Muscle of back (tissue), 11 donors: ENCODE measurements around the gene CCT7. TPM values are rescaled to one million over a fixed set of nuclear protein-coding genes. Genes with fewer than 3 reads are reported as not detected.

ENCODE experiments used
- DNase-seq, 3 donors: peaks; one replicate each; pipeline versions ENCODE4 v3.0.0 to v3.0.0-alpha.2; 2013
- polyA plus RNA-seq, 10 donors: library from polyadenylated mRNA; unstranded; fragments of 120-200 nt; gene quantifications; one replicate each; pipeline ENCODE4 v1.2.1, GENCODE V29; 2013; ENCODE audit not compliant: insufficient read length in 10 of 10

The CCT7 gene
- polyA plus RNA-seq, 10 donors, result 171 to 205 (median 178) TPM

GRCh38 chr2:73266061-73266901, 32.2 kb downstream of the CCT7 start:
- no peak for DNase-seq

- DNase-seq, result no peak
Measured at GRCh38 chr2:73267008-73267407, 32.9 kb downstream of the CCT7 start.

GRCh38 chr2:73268366-73268829, 34.3 kb downstream of the CCT7 start:
- no peak for DNase-seq

GRCh38 chr2:73268830-73269685, 35.0 kb downstream of the CCT7 start:
- peak in 1 of 3 donors; percentile 41 for DNase-seq

- DNase-seq, result no peak
Measured at GRCh38 chr2:73269686-73270465, 35.8 kb downstream of the CCT7 start.

- no peak for DNase-seq
Measured at GRCh38 chr2:73272270-73272669, 38.2 kb downstream of the CCT7 start.

GRCh38 chr2:73279852-73280251, 45.7 kb downstream of the CCT7 start:
- DNase-seq, result no peak

- DNase-seq, result no peak
Measured at GRCh38 chr2:73281244-73281643, 47.1 kb downstream of the CCT7 start.

GRCh38 chr2:73282924-73283544, 48.9 kb downstream of the CCT7 start:
- no peak for DNase-seq

- DNase-seq, result no peak
Measured at GRCh38 chr2:73283545-73284295, 49.6 kb downstream of the CCT7 start.

- peak in 1 of 3 donors; percentile 24 for DNase-seq
Measured at GRCh38 chr2:73284296-73285158, 50.4 kb downstream of the CCT7 start, which contains the start of gene FBXO41. Gene FBXO41, minus strand, starts transcription at chr2:73284478. Its CDS starts 14,848 bp downstream, at chr2:73269630.

GRCh38 chr2:73285159-73285739, 51.1 kb downstream of the CCT7 start:
- DNase-seq, result peak in 1 of 3 donors; percentile 21

GRCh38 chr2:73286134-73286655, 52.1 kb downstream of the CCT7 start:
- DNase-seq, result no peak

GRCh38 chr2:73289304-73289703, 55.2 kb downstream of the CCT7 start:
- DNase-seq, result no peak

- no peak for DNase-seq
Measured at GRCh38 chr2:73290049-73290839, 56.1 kb downstream of the CCT7 start.

- peak; percentile 32 to 89 (median 73) for DNase-seq
Measured at GRCh38 chr2:73291093-73291460, 57.0 kb downstream of the CCT7 start.

GRCh38 chr2:73291461-73292315, 57.6 kb downstream of the CCT7 start:
- peak in 1 of 3 donors; percentile 22 for DNase-seq
